Left colon (tissue), 2 donors: ENCODE data around the gene TCFL5. TPM values are rescaled to one million over a fixed set of nuclear protein-coding genes. Genes with fewer than 3 reads are reported as not detected.

Experiments
- ATAC-seq: fragments of 200-7000 bp; cut with Tn5 transposase; one replicate; pipeline ENCODE4 v1.9.1; 2020; ENCODE audit warnings: mild to moderate bottlenecking, moderate library complexity
- DNase-seq, 2 donors: peaks; one replicate each; pipeline ENCODE4 v3.0.0-alpha.2; 2020
- intact Hi-C, 2 donors: fragments of 100-400 bp; cut with DNase I in 1 of 2; cut with micrococcal nuclease in 1 of 2; formaldehyde crosslinking; loops; one replicate each; pipeline versions ENCODE4 v1.11.2 to v1.14.0; 2022; cut with DNase I, micrococcal nuclease
- total RNA-seq, 2 donors: library from RNA; stranded (reverse); fragmentation: NEBNext Ultra II Directional; extraction: Animal tissue kit (Norgen Biotek cat#: 25700); gene quantifications; one replicate each; pipeline ENCODE4 v1.2.1, GENCODE V29; 2021
- donor health status: DM: no; HTN: no; CAD: no.
- donor health status: DM: yes; HTN: yes; CAD: no.

The TCFL5 gene
- total RNA-seq, 2 donors from 2014 or later: 5.9 to 6.5 TPM

DNA sequence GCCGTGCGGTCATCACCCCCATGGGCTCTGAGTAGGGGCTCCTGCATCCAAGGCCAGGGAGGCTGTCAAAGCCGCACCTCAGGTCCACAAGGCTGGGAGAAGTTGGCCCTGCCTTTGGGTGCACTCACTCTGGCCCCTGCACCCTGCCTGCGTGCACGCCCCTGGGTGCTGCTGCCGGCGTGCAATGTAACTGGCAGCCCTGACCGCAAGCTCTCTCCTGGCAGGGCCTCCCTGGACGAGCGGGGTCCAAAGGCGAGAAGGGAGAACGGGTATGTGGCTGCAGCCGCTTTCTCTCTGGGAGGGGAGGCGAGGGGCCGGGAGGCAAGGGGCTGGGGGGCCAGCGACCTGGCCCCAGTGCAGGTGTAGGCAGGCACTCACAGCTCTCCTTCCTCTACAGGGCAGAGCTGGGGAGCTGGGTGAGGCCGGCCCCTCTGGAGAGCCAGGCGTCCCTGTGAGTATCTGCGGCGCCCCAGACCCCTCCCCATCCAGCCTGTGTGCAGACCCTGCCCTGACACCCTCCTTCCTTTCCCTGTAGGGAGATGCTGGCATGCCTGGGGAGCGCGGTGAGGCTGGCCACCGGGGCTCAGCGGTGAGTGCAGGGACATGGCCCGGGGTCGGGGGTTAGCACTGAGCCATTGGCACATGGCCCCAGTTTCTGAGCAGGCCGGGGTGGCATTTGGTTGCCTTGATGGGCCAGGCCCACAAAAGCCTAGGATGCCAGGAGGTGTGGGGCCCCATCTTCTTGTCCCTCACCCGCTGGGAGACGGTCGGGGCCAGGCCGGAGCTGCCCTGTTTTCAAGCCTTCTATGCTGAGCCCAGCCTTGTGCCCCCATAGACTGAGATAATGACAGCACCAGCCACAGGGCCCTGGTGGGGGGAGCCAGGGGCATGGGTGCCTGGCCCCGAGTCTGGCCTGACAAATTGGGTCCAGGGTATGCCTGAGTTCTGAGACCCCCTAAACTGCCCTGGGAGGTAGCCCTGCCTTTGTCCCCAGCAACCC, 32.1 kb downstream of the TCFL5 start:
- DNase-seq: no peak
- ATAC-seq: no peak

GRCh38 chr20:62828511-62829230, 33.0 kb downstream of the TCFL5 start:
- intact Hi-C loops: no loop called here
- DNase-seq: no peak
- ATAC-seq: no peak

More for the DNA sequence above, 32.1 kb downstream of the TCFL5 start:
- intact Hi-C loops: no loop called here

- ATAC-seq: no peak
- intact Hi-C loops: no loop called here
- no peak for DNase-seq
Measured at GRCh38 chr20:62828051-62828450, 33.6 kb downstream of the TCFL5 start.

GRCh38 chr20:62827311-62828038, 34.1 kb downstream of the TCFL5 start:
- ATAC-seq (no peak), DNase-seq (no peak)
- intact Hi-C loops: no loop called here

- intact Hi-C loops: no loop called here
- no peak for ATAC-seq
- DNase-seq: no peak
Measured at GRCh38 chr20:62826646-62827310, 34.8 kb downstream of the TCFL5 start.

DNA sequence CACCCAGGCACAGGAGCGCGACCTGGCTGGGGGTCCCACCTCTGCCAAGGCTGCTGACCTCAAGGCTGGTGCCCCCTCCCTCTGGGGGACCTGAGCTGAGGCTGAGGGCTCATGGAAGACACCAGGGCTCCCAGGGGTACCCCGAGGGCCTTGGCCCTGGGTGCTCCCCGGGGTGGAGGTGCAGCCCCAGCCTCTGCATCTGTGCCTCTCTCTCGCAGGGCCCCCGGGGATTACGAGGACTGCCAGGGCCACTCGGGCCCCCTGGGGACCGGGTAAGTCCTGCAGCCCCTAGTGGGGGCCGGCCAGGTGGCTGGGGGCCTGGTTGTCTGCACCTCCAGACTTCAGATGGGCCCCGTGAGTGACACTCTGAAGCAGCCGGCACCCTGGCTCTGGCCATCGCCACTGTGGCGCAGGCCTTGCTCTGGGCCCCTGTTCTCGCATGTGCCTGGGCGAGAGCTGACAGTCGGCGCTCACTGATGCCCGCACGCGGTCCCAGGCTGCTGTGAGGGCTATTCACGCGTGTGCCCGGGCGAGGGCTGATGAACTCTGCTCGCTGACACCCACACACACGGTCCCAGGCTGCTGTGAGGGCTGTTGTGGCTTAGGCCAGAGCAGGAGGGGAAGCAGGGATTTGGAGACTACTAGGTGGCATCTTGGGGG, 35.5 kb downstream of the TCFL5 start:
- intact Hi-C loops: no loop called here
- ATAC-seq: no peak
- no peak for DNase-seq

GRCh38 chr20:62825333-62825985, 36.2 kb downstream of the TCFL5 start:
- DNase-seq: no peak
- ATAC-seq: no peak
- intact Hi-C loops: no loop called here

DNA sequence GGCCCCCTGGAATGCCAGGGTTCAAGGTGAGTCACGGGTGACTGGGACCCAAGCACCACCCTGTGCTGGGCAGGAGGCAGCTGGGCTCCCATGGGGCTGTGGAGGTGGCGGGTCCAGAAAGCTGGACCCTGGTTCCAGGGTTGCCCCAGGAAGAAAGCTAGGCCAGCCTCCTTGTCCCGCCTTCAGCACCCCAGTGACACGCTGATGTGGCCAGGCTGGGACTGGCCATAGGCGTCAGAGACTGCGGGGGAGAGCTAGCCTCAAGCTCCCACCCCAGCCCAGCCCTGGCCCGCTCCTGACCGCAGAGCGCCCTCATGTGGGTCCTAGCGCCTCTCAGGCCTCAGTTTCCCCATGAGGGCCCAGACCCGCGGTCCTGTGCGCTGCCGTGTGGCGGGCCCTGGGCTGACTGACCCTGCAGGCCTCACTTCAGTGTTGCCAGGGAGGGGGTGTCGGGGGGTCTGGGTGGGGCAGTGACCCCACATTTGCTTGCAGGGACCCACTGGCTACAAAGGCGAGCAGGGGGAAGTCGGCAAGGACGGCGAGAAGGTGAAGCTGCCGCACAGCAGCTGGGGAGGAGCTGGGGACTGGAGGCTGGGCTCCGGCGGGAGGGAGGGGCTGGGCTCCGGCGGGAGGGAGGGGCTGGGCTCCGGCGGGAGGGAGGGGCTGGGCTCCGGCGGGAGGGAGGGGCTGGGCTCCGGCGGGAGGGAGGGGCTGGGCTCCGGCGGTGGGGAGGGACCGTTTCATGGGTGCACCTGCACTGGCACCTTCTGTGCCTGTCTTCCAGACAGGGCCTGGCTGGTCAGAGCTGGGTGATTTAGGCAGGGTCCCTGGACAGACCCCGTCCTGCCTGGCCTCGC, 36.9 kb downstream of the TCFL5 start:
- peak; percentile 68 for ATAC-seq
- intact Hi-C loops: no loop called here
- DNase-seq: peak; percentile 67 to 78

- ATAC-seq (no peak), DNase-seq (no peak)
- intact Hi-C loops: no loop called here
Measured at GRCh38 chr20:62823688-62824475, 37.7 kb downstream of the TCFL5 start.

- intact Hi-C loops: no loop called here
- ATAC-seq (peak; percentile 79), DNase-seq (peak; percentile 65 to 80)
Measured at GRCh38 chr20:62822788-62823651, 38.6 kb downstream of the TCFL5 start.

DNA sequence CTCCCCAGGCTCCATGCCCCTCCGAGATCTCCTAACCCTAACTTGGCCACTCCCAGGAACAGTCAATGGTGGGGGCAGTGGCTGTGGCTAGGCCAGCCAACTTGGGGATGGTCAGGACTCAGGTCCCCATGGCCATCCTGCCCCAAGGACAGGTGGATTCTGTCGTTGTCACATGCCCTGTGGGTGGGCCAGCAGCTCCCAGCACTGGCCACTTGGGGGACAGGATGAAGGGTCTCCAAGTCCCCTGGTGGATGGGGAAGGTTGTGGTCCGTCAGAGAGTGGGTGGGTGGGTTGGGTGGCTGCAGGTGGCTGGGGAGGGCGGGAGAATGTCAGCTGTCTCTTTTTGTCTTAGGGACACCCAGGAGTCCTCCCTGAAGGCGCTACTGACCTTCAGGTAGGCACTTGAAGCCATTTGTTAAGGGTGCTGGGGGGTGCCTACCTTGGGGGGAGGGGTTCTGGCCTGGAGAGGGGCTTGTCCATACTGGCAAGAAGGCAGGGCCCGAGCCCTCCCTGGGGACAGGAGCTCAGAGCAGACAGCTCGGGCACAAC, 39.3 kb downstream of the TCFL5 start:
- DNase-seq: no peak
- no peak for ATAC-seq
- intact Hi-C loops: no loop called here

- intact Hi-C loops: no loop called here
- DNase-seq (no peak), ATAC-seq (no peak)
Measured at GRCh38 chr20:62821726-62822210, 39.9 kb downstream of the TCFL5 start.

DNA sequence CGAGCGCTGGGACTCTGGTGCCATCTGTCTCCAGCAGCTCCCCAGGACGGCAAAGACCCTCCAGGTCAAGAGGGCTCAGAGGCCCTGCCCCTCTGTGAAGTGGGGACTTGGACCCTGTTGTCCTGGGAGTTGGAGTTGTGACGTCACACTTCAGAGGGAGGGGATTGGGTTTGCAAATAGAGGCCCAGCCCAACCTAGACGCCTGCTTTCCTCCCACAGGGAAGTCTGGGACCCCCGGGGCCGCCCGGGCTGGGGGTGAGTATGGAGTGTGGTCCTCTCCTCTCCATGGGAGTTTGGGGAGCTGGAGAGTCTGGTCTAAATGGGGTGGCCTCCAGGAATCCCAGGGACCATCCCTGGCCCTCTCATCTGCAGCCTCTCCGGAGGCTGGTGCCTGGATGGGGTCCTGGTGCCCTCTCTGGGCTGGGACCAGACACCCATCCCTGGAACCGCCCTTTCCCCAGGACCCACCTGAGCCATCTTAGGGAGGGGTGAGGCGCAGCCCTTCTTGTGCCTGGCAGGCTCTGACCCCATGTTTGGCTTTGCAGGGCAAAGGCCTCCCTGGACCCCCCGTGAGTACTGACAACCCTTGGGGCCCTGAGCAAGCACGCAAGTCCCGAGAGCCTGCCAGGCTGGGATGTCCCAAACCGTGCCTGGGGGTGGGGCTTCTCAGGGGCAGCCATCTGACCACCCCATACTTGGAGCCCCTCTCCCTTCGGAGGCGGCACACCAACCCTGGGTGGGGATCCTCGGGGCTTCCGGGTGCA, 40.5 kb downstream of the TCFL5 start:
- intact Hi-C loops: no loop called here
- ATAC-seq: no peak

More for the DNA sequence above, 40.5 kb downstream of the TCFL5 start:
- no peak for DNase-seq
